Liver (tissue), 9 donors: Measurements from ENCODE around the gene KIF23. TPM values are rescaled to one million over a fixed set of nuclear protein-coding genes. Genes with fewer than 3 reads are reported as not detected.

Experiments used
- DNase-seq: peaks from one replicate; pipeline ENCODE4 v3.0.0-alpha.2; 2017; ENCODE audit warnings: low spot score
- H3K27ac ChIP-seq, 2 donors: one replicate each; pipeline ENCODE4 v1.7.0; 2013; ENCODE audit warnings: inconsistent platforms in 2 of 2, low read length in 2 of 2, control low read depth in 1 of 2, low read depth in 1 of 2, mild to moderate bottlenecking in 1 of 2
- H3K27me3 ChIP-seq, 4 donors: one replicate each; pipeline versions ENCODE4 v1.6.1 to v1.7.0; 2013; ENCODE audit warnings: low read length in 3 of 4, inconsistent platforms in 1 of 4, mild to moderate bottlenecking in 1 of 4, moderate library complexity in 1 of 4; ENCODE audit not compliant: control insufficient read depth in 4 of 4, insufficient read depth in 4 of 4
- H3K36me3 ChIP-seq, 4 donors: one replicate each; pipeline versions ENCODE4 v1.6.1 to v1.7.0; 2013; ENCODE audit warnings: low read length in 3 of 4, mild to moderate bottlenecking in 3 of 4, low read depth in 1 of 4, moderate library complexity in 1 of 4; ENCODE audit not compliant: control insufficient read depth in 4 of 4, insufficient read depth in 3 of 4
- H3K4me1 ChIP-seq, 4 donors: one replicate each; pipeline versions ENCODE4 v1.6.1 to v1.7.0; 2013; ENCODE audit warnings: low read length in 3 of 4, mild to moderate bottlenecking in 3 of 4, moderate library complexity in 1 of 4; ENCODE audit not compliant: control insufficient read depth in 4 of 4, insufficient read depth in 4 of 4
- H3K4me3 ChIP-seq, 3 donors: one replicate each; pipeline versions ENCODE4 v1.6.1 to v1.7.0; 2013; ENCODE audit warnings: low read length in 3 of 3, control low read depth in 1 of 3, low read depth in 1 of 3, mild to moderate bottlenecking in 1 of 3
- H3K9ac ChIP-seq, 2 donors: one replicate each; pipeline ENCODE4 v1.7.0; 2013; ENCODE audit warnings: low read length in 2 of 2, mild to moderate bottlenecking in 2 of 2, moderate library complexity in 2 of 2, control low read depth in 1 of 2, low read depth in 1 of 2
- H3K9me3 ChIP-seq, 4 donors: one replicate each; pipeline versions ENCODE4 v1.6.1 to v1.7.0; 2013; ENCODE audit warnings: low read length in 3 of 4; ENCODE audit not compliant: control insufficient read depth in 4 of 4
- ATF3 ChIP-seq: IDR thresholded peaks from 2 replicates; pipeline ENCODE4 v1.6.1; 2016; ENCODE audit warnings: antibody characterized with exemption
- CTCF ChIP-seq: fragments of 150-350 bp; IDR thresholded peaks from 2 replicates; pipeline ENCODE4 v1.5.1; 2017; ENCODE audit warnings: improper control_type of control experiment, low read depth, low read length; ENCODE audit not compliant: missing input control
- EGR1 ChIP-seq, 2 donors: IDR thresholded peaks; 2 replicates each; pipeline ENCODE4 v1.6.1; 2016 to 2018; ENCODE audit warnings: antibody characterized with exemption in 2 of 2, low read depth in 2 of 2
- FOXA1 ChIP-seq: IDR thresholded peaks from 2 replicates; pipeline ENCODE4 v1.6.1; 2016; ENCODE audit warnings: antibody characterized with exemption
- FOXA2 ChIP-seq: IDR thresholded peaks from 2 replicates; pipeline ENCODE4 v1.6.1; 2016; ENCODE audit warnings: antibody characterized with exemption
- HNF4G ChIP-seq: IDR thresholded peaks from 2 replicates; pipeline ENCODE4 v1.6.1; 2016; ENCODE audit warnings: antibody characterized with exemption
- JUND ChIP-seq, 2 donors: IDR thresholded peaks; 2 replicates each; pipeline ENCODE4 v1.6.1; 2016; ENCODE audit warnings: antibody characterized with exemption in 2 of 2
- RAD21 ChIP-seq, 2 donors: IDR thresholded peaks; 2 replicates each; pipeline ENCODE4 v1.6.1; 2016; ENCODE audit warnings: antibody characterized with exemption in 2 of 2, mild to moderate bottlenecking in 2 of 2
- TAF1 ChIP-seq: conservative IDR thresholded peaks from 2 replicates; pipeline ENCODE4 v1.6.1; 2016; ENCODE audit warnings: antibody characterized with exemption, mild to moderate bottlenecking
- YY1 ChIP-seq: IDR thresholded peaks from 2 replicates; pipeline ENCODE4 v1.6.1; 2016; ENCODE audit warnings: antibody characterized with exemption, mild to moderate bottlenecking
- ZBTB33 ChIP-seq: IDR thresholded peaks from 2 replicates; pipeline ENCODE4 v1.6.1; 2016; ENCODE audit warnings: antibody characterized with exemption
- WGBS: extraction: QIAGEN DNeasy Blood & Tissue Kit; methylation state at CpG from one replicate; pipeline ENCODE4 v1.1.7; 2013; 5-methylcytosine and 5-hydroxymethylcytosine counted together
- polyA plus RNA-seq, 2 donors: library from polyadenylated mRNA; stranded (reverse) in 1 of 2; unstranded in 1 of 2; fragments of 200-250 nt in 1 of 2; fragments of >200 nt in 1 of 2; fragmentation: Nextera tagmentation in 1 of 2; extraction: Ambion mirVana in 1 of 2; gene quantifications; one replicate each; pipeline versions ENCODE4 v1.2.1 to v1.2.3, GENCODE V29; 2013 to 2015
- total RNA-seq, 2 donors: library from RNA; depleted of rRNA; stranded (reverse); fragments of >200 nt; gene quantifications; one replicate each; pipeline ENCODE4 v1.2.3, GENCODE V29; 2014
- TF ChIP-seq, protein P1 (sequence below): IDR thresholded peaks from 2 replicates; pipeline ENCODE4 v1.6.1; 2016; ENCODE audit warnings: antibody characterized with exemption, mild to moderate bottlenecking
- TF ChIP-seq, protein P2 (sequence below): IDR thresholded peaks from 2 replicates; pipeline ENCODE4 v1.6.1; 2016; ENCODE audit warnings: antibody characterized with exemption
- donor health status: healthy.
- donor health status: healthy.
- donor health status: healthy.
- donor health status: healthy.
- donor health status: healthy.

The KIF23 gene
- total and polyA plus RNA-seq, 4 donors, result 0.25 to 32.8 (median 1.1) TPM

- TF ChIP-seq YY1 (no peak), CTCF (peak; percentile 71), RAD21 (IDR thresholded peaks at IDR 0.05) (peak; percentile 87)
- TF ChIP-seq, protein P1, sequence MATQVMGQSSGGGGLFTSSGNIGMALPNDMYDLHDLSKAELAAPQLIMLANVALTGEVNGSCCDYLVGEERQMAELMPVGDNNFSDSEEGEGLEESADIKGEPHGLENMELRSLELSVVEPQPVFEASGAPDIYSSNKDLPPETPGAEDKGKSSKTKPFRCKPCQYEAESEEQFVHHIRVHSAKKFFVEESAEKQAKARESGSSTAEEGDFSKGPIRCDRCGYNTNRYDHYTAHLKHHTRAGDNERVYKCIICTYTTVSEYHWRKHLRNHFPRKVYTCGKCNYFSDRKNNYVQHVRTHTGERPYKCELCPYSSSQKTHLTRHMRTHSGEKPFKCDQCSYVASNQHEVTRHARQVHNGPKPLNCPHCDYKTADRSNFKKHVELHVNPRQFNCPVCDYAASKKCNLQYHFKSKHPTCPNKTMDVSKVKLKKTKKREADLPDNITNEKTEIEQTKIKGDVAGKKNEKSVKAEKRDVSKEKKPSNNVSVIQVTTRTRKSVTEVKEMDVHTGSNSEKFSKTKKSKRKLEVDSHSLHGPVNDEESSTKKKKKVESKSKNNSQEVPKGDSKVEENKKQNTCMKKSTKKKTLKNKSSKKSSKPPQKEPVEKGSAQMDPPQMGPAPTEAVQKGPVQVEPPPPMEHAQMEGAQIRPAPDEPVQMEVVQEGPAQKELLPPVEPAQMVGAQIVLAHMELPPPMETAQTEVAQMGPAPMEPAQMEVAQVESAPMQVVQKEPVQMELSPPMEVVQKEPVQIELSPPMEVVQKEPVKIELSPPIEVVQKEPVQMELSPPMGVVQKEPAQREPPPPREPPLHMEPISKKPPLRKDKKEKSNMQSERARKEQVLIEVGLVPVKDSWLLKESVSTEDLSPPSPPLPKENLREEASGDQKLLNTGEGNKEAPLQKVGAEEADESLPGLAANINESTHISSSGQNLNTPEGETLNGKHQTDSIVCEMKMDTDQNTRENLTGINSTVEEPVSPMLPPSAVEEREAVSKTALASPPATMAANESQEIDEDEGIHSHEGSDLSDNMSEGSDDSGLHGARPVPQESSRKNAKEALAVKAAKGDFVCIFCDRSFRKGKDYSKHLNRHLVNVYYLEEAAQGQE, result no peak
- Histone ChIP-seq H3K36me3 (no peaks in the 10 kb centered on the region), H3K27ac (no peak overlapping the region), H3K4me3 (no peak overlapping the region), H3K9ac (no peak overlapping the region), H3K9me3 (peaks cover 0 to 2% (median 0%) of the 10 kb centered on the region in 4 donors), H3K4me1 (peaks cover 0 to 2% (median 0%) of the 10 kb centered on the region in 4 donors), H3K27me3 (no peaks in the 10 kb centered on the region)
- WGBS, result 39% methylated on average over 13 of the region's 13 CpGs
- peak; percentile 61 for DNase-seq
These were observed 64.2 kb downstream of the KIF23 start for GRCh38 chr15:69478259-69478781.

DNA sequence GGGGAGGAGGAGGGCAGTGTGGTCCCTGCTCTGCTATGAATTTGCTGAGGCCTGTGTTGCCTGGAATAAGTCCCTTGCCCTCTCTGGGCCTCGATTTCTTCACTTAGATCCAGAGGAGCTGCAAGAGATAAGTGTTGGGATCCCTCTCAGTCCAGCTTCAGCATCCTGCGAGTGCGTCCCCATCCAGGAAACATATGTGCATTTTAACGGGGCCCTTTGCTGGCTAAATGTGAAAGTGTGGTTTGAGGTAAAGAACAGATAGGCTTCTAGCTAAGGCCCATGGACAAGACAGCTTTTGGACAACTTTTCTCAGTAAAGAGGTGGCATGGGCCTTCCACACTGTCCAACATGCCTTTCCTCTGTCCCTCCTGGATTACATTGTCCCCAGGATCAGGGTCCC, 64.9 kb downstream of the KIF23 start:
- Histone ChIP-seq H3K9ac (no peak overlapping the region), H3K4me3 (no peak overlapping the region), H3K36me3 (no peaks in the 10 kb centered on the region), H3K9me3 (peaks cover 0 to 2% (median 0%) of the 10 kb centered on the region in 4 donors), H3K27me3 (no peaks in the 10 kb centered on the region), H3K27ac (no peak overlapping the region), H3K4me1 (peaks cover 0 to 2% (median 0%) of the 10 kb centered on the region in 4 donors)
- no peak for DNase-seq
- WGBS, result 83% methylated on average over 4 of the region's 4 CpGs
- TF ChIP-seq, protein P2, sequence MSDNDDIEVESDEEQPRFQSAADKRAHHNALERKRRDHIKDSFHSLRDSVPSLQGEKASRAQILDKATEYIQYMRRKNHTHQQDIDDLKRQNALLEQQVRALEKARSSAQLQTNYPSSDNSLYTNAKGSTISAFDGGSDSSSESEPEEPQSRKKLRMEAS, result no peak

- Histone ChIP-seq H3K36me3 (no peaks in the 10 kb centered on the region), H3K27me3 (no peaks in the 10 kb centered on the region), H3K27ac (no peak overlapping the region), H3K9me3 (peaks cover 0 to 2% (median 0%) of the 10 kb centered on the region in 4 donors), H3K9ac (no peak overlapping the region), H3K4me1 (peaks cover 0 to 2% (median 0%) of the 10 kb centered on the region in 4 donors), H3K4me3 (no peak overlapping the region)
- over 99% methylated on average over 2 of the region's 2 CpGs for WGBS
- no peak for DNase-seq
- no peak for TF ChIP-seq CTCF
- TF ChIP-seq FOXA1, result no peak
- TF ChIP-seq TAF1, result no peak
- no peak for TF ChIP-seq ZBTB33
- no peak for TF ChIP-seq ATF3
- no peak for TF ChIP-seq EGR1 (IDR thresholded peaks at IDR 0.05; ENCODE audit: low read depth in 2 of 2)
- no peak for TF ChIP-seq FOXA2
- no peak for TF ChIP-seq JUND (IDR thresholded peaks at IDR 0.05)
- TF ChIP-seq HNF4G, result no peak
- TF ChIP-seq, protein P1, result no peak
These were observed 65.8 kb downstream of the KIF23 start for GRCh38 chr15:69479971-69480370.
